Measurements from ENCODE around the gene UBAP2L.
"Not testable (repeated sequence)": the region's sequence is repeated elsewhere in the genome, so short reads cannot be mapped to it uniquely, and the experiment has no call there.

UBAP2L gene

DNA sequence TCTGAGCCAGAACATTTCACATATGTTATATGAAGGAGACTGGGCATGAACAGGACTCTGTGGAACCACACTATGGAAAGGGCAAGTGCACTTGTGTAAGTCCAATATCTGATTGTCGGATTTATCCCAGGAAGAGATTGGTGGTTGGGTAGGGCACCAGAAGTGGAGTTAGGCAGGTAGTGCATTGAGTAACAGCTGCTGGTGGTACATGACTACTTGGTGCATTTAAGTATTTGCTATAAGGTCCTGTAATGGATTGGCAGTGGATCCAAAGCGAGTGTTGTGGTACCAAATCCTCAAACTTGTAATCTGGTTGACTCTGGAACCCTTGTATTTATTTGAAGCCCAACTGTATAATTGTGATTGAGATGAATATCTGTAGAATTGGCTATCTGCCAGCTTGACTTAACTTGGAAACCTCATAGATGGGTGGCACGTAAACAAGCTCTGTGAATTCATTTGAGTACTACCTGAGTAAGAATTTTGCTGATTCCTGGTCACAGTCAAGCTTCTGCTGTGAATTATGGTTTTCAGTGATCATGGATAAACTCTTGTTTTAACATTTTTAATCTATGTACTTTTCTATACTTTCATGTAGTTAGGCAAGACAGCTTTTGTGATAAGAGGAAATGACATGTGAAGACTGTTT lies 21.1 kb downstream of the UBAP2L start:
- no peak for DNase-seq

DNA sequence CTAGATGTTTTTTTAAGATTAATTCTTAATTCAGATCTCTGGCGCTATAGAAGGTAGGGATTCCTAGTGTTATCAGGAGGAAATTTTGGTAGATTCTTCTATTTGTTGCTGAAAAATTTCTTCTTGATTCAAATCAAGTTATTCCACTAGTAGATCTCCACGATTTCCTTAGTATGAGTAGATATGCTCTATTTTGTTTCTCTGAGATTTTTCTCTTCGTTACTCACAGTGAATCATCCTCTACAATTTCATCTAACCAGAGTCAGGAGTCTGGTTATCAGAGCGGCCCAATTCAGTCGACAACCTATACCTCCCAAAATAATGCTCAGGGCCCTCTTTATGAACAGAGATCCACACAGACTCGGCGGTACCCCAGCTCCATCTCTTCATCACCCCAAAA lies 32.9 kb downstream of the UBAP2L start:
- no peak for DNase-seq

DNA sequence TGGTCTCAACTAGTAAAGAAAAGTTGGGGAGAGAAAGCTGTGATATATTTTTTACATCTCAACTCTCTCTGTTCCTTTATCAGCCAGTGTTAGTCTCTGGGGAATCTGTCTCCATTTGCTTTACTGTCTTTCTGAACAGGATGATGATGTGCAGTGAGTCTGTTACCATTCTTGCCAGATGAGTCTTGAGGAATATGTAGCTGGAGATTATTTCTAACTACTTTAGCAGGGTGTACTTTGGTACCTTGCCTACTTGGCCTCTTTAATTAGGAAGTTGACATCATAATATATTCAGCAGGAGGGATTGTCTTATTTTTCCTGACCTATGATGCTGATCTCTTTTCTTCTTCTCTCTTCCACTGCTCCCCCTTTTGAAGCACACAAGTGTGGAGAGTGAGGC lies 35.9 kb downstream of the UBAP2L start:
- no peak for DNase-seq

DNA sequence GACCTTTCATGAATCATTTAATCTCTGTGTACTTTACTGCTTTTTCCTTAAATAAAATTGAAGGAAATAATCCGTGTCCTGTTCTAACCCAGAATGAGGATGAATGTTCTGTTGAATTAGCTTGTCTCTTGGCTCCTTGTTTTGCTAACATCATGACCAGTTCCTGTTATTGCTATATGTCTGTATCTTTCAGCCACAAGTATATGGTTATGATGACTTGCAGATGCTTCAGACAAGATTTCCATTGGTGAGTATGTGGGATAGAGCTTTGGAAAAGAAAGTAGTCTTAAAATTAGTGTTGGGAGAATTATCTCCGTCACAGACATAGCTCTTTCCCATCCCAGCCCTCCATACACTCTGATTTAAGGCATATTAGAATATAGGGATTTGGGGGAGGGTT lies 38.0 kb downstream of the UBAP2L start:
- DNase-seq, result no peak

DNA sequence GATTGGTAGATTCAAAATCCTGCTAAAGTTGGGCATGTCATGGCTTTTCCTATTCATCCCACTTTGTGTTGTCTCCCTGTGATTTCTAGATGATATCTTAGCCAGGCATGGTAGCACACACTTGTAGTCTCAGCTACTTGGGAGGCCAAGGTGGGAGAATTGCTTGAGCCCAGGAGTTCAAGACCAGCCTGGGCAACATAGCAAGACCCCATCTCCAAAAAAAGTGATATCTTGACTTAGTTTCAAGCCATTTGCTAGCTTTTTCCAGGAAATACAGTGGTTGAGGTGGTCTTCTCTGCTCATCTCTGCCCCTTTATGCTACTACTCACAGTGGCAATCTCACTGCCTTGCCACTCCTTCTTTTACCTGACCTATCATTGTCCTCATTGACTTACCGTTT lies 39.4 kb downstream of the UBAP2L start:
- DNase-seq, result no peak

DNA sequence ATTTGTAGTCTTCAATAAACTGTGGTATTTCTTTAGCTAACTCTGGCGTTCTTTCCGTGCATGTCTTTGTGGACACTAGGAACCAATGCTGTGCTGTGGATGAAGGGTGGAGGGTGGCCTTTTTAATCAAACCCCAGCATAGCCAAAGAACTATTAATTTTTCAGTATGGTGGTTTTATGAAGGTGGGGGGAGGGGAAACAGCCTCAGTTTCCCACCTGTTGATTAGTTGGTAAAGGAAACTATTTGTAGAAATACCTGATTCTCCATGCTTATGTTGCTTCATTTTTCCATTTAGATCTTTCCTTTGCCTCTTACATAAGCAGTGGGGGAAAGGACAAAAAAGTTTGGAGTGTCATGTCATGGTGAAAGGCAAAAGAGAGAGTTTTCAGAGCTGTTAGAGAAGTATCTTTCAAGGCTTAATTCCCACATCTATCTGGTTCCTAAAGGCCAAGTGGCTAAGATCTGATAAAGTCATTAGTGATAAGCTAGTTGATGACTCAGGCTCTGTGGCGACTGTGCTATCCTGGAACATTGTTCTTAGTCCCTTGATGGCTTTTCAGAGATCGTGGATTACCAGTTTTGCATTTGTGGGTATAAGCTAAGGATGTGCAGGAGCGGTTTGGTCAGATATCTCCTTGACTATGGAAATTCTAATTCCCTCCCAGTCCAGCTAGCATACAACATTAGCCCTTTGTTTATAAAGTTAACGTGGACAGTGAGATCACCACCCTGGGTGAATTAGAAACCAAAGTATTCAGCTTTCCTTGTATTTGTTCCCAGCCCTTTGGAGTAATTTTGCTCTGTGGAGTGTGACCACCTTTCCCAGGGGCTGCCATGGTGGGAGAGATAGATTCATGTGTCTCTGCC lies 42.9 kb downstream of the UBAP2L start:
- no peak for DNase-seq

DNA sequence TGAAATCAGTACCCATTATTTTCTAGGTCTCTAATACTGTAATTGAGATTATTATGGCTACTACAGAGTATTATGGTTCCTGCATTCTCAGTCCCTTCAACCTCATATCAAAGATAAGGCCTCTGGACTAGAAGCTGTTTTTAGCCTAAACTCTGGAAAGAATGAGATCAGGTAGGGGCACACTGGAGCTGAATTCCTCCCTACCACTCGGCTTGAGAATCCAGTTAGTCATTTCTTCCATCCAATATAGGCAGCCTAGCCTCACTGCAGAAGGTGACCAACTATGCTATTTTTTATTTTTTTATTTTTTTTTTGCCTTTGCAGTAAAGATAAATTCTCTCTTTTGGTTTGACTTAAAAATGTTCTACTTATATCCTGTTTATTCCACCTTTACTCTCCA lies 43.7 kb downstream of the UBAP2L start:
- no peak for DNase-seq

DNA sequence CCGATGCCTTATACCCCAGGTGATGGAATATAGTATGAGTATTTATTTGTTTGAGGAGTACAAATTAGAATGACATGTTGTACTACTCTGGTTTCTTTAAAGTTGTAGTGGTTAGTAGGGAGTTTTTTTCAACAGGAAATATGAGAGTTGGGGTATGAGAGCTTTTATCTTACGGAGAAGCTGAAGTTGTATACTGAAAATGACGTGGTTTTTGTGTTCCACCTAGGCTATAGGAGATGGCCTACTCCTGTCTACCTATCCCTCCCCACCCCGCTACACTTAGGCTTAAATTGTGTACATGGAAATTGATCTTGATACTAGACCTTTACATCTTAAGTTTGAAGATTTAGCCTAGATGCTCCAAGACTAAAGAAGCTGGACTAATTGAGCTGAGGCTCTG lies 44.8 kb downstream of the UBAP2L start:
- DNase-seq, result no peak

DNA sequence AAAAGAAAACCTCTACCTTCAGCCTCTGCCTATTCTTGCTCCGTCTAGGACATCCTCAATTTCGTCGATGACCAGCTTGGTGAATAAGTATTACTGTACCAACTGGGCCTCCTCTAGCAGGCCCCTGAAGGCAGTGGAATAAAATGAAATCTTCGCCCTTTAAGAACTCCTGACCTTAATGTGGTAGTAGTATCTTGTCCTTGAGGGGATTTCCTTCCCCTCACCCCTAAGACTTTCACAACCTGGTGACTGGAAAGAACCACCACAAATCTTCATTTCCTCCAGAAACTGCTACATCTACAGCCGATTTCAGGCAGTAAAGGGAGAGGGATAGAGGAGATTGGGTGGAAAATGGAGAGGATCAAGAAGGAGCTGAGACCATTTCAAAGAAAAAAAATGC lies 50.1 kb downstream of the UBAP2L start:
- DNase-seq, result no peak

DNA sequence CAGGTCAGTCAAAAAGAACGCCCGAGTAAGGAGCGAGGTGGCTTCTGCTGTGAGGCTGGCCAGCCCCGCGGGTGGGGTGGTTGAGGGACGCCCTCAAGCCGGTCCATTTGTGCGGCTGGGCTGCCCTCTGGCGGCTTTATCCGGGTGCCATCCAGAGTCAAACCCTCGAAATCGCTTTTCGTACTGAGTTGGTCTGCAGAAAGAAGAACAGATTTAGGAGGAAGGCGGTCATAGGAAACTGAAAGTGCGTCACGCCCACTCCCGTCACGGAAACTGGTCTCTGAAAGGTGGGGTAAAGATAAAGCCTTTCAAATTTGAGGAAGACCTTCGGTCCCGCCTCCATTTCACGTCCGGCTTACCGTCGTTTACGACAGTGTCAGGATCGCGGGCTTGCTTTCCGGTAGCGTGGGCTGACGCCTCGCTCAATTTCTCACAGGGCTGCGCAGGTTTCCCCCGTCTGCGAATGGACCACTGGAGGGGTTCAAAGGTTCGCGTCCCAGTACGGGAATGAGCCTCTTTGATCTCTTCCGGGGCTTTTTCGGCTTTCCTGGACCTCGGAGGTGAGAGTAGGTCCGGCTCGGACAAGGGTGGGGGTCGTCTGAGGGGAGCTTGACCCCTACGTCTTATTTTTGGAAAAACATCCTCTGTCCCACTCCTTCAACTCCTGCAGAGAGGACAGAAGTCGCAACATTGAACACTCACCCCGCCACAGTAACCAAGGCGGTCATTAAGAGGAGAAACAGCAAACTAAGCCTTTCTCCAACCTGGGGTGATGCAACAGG lies 51.7 kb downstream of the UBAP2L start, which contains the start of gene HAX1:
Gene HAX1 (plus strand): TSS at position 413 of the 782 bp plus-strand sequence. CDS start 95 bp downstream, at position 508.
- DNase-seq, result peak; percentile 98

DNA sequence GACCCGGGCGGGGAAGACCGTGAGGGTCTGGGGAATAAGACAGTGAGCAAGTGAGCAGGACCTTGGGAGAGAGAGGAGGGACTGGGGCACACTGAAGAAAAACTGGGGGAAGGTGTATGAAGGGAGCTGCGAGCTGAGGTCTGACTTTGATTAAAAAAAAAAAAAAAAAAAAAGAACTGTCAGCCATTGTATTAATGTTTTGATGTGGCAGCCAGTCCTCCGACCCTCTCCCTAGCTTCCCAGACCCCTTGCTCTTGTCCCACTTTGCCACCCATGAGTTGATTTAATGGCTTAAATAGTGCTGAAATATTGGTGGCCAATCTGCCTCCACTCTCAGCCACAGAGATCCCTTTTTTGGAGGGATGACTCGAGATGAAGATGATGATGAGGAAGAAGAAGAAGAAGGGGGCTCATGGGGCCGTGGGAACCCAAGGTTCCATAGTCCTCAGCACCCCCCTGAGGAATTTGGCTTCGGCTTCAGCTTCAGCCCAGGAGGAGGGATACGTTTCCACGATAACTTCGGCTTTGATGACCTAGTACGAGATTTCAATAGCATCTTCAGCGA lies 52.3 kb downstream of the UBAP2L start:
- DNase-seq, result no peak

DNA sequence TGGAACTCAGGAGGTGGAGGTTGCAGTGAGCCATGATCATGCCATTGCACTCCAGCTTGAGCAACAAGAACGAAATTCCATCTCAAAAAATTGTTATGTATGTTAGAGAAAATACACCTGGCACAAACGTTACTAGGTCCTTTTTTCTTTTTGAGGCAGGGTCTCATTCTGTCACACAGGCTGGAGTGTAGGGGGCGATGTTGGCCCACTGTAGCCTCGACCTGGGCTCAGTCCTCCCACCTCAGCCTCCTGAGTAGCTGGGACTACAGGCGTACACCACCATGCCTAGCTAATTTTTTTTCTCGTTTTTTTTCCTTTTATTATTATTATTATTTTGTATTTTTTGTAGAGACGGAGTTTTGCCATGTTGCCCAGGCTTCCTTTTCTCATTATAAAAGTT lies 56.0 kb downstream of the UBAP2L start:
- no peak for DNase-seq

DNA sequence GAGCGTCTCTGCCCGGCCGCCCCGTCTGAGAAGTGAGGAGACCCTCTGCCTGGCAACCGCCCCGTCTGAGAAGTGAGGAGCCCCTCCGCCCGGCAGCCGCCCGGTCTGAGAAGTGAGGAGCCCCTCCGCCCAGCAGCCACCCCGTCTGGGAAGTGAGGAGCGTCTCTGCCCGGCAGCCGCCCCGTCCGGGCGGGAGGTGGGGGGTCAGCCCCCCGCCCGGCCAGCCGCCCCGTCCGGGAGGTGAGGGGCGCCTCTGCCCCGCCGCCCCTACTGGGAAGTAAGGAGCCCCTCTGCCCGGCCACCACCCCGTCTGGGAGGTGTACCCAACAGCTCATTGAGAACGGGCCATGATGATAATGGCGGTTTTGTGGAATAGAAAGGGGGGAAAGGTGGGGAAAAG lies 66.8 kb downstream of the UBAP2L start:
- not testable (repeated sequence) for DNase-seq

DNA sequence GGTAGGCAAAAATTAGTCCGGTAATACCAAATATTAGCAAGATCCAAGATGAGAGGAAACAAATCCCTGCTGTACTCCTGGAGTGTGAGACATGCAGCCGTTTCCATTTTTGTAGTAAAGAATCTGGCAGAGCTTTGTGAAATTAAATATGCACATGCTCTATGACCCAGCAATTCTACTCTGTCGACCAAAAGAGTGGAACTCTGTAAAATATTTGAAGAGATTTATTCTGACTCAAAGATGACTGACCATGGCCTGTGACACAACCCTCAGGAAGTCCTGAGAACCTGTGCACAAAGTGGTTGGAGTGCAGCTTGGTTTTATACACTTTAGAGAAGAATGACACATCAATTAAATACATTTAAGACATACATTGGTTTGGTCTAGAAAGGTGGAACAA lies 67.9 kb downstream of the UBAP2L start:
- DNase-seq, result no peak

DNA sequence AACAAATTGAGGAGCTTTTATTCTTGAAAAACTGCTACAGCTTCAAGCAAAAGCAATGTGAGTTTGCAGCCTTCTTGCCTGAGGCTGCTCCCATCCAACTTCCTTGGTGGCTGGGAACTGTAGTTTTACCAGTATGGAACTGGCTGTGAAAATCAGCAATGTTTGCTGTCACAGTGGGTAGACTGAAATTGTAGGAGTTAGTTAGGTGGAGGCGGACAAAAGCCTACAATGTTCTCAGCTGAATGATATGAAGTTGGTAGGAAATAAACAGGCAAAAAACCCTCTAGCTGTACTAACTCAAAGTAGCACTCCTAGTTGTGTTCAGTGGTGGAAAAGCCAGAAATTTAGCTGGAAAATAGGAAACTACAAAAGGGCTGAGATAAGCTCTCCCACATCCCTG lies 70.2 kb downstream of the UBAP2L start:
- DNase-seq, result no peak

DNA sequence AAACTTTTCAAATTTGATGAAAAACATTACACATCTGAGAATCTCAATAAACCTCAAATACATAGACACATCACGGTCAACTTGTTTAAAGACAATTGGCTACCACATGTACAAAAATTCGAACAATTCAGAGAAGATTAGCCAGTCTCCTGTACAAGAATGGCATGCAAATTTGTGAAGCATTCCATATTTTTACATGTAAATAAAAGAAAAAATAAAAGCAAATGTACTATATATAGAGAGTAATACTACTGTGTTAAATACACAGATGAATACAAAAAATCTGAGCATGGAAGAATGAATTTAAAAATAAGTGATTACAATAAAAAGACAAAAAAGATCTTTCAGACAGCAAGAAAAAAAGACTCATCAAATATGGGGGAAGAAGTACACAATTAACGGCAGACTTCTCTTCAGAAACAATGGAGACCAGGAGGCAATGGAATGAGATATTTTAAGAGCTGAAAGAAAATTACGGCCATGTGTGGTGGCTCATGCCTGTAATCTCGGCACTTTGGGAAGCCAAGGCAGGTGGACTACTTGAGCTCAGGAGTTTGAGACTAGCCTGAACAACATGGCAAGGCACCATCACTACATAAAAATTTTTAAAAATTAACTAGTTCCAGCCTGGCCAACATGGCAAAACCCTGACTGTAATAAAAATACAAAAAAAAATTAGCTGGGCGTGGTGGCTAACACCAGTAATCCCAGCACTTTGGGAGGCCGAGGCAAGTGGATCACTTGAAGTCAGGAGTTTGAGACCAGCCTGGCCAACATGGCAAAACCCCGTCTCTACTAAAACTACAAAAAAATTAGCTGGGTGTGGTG lies 74.9 kb downstream of the UBAP2L start:
- DNase-seq, result no peak

DNA sequence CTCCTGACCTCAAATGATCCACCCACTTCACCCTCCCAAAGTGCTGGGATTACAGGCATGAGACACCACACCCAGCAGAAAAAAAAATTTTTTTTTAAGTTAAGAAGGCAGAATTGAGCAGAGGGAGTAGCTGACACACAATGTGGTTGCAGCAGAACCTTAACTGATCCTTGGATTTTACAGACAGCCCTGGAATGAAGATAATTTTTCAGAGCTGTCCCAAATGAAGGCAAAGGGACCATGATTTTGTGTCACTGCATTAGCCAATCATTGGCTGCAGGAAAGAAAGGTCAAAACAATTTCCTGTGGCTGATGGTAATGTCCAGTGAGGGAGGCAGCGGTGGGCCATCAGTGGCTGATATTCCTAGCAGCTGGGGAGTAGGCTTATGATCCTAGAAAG lies 80.8 kb downstream of the UBAP2L start:
- DNase-seq, result no peak

DNA sequence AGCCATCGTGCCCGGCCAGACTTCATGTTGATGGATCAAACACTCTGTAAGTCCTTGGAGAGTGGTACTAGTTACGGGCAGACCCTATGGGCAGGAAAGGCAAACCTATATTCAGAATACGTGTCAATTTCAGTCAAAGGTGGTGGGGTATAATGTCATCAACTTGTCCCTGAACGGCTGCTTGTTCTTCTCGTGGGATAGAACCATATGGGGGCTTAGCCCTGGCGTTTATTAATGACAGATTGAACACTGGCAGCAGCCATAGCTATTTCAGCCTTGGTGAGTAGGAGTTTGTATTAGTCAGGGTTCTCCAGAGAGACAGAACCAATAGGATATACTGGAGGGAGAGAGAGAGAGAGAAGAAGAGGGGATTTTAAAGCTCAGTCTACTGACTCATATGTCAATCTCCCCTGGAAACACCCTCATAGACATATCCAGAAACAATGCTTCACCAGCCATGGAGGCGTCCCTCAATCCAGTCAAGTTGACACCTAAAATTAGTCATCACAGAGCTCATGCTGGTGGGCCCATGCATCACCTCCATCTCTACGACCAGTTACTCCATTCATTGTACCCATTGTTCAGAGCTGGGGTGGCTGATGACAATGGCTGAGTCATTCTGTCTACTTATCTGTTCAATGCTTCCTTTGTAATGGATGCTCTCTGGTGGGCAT lies 84.0 kb downstream of the UBAP2L start:
- DNase-seq, result no peak

DNA sequence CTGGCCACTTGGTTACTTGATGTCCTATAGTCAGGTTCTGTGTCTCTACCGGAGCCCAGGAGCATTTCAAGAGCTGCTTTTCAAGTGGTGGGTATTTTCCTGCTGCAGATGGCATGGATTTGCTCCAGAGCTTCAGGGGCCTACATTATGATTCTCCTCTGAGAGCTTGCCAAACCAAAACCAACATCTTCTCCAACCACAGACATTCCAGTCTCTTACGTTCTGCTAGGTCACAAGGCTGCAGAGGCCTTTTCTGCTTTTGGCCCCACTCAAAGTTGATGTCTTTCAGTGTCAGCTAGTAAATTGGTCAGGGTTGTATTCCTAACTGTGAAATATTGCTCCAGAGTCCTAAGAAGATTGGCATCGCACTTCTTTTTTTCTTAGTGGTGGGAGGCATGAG lies 85.4 kb downstream of the UBAP2L start:
- no peak for DNase-seq

DNA sequence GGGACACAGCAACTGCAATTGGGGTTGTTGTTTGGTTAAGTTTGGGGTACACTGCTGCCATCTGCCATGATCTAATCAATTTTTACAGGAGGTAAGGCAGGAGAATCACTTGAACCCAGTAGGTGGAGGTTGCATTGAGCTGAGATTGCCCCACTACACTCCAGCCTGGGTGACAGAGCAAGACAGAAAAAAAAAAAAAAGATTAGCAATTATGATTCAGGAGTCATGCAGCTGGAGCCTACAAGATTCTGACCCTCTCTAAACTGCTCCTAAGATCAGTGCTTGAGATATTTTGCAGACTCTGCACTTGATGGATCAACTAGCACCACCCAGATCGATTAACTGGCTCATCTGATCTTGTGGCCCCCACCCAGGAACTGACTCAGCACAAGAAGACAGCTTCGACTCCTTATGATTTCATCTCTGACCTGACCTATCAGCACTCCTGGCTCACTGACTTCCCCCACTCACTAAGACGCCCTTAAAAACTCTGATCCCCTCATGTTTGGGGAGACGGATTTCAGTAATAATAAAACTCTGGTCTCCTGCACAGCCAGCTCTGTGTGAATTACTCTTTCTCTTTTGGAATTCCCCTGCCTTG lies 87.0 kb downstream of the UBAP2L start:
- DNase-seq, result not testable (repeated sequence)

DNA sequence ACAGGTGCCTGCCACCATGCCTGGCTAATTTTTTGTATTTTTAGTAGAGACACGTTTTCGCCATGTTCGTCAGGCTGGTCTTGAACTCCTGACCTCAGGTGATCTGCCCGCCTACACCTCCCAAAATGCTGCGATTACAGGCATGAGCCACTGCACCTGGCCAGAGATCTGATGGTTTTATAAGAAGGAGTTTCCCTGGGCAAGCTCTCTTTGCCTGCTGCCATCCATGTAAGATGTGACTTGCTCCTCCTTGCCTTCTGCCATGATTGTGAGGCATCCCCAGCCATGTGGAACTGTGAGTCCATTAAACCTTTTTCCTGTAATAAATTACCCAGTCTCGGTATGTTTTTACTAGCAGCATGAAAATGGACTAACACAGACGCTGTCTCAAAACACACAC lies 88.4 kb downstream of the UBAP2L start:
- not testable (repeated sequence) for DNase-seq
